Measurements from ENCODE around the gene PLVAP. TPM values are rescaled to one million over a fixed set of nuclear protein-coding genes. Genes with fewer than 3 reads are reported as not detected.

The PLVAP gene
- total and polyA plus RNA-seq, 9 of the 15 experiments (the other 6 are each of a cell fraction or from before 2014, with no cell fraction given), result 0.09 to 0.84 (median 0.51) TPM; not detected in 4

DNA sequence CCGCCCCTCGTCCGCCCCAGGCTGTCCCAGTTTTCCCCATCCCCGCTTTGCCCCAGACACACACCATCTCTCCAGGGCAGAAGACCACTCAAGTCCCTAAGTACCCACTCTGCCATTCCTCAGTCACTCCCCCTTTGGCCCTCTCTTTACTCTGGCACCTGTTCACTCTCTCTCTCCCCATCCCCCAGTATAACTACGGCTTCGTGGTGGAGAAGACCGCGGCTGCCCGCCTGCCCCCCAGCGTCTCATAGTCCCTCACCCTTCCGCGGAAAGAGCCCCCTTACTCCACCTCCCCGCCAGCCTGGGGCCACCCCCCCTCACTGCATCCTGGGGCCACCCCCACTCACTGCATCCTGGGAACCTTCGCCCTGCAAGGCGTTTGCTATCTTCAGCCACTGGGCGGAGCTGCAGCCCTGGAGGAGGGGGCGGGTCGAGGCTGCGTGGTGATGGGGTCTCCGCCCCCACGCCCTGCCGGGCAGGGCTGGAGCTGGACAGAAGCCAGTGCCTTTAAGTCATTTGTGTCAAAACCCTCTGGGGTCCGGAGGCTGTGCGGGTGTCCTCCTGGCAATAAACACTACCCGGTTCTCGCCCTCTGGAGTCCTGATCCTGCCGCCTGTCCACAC lies 47.7 kb upstream of the PLVAP start (continued):
- TF ChIP-seq, protein P1, sequence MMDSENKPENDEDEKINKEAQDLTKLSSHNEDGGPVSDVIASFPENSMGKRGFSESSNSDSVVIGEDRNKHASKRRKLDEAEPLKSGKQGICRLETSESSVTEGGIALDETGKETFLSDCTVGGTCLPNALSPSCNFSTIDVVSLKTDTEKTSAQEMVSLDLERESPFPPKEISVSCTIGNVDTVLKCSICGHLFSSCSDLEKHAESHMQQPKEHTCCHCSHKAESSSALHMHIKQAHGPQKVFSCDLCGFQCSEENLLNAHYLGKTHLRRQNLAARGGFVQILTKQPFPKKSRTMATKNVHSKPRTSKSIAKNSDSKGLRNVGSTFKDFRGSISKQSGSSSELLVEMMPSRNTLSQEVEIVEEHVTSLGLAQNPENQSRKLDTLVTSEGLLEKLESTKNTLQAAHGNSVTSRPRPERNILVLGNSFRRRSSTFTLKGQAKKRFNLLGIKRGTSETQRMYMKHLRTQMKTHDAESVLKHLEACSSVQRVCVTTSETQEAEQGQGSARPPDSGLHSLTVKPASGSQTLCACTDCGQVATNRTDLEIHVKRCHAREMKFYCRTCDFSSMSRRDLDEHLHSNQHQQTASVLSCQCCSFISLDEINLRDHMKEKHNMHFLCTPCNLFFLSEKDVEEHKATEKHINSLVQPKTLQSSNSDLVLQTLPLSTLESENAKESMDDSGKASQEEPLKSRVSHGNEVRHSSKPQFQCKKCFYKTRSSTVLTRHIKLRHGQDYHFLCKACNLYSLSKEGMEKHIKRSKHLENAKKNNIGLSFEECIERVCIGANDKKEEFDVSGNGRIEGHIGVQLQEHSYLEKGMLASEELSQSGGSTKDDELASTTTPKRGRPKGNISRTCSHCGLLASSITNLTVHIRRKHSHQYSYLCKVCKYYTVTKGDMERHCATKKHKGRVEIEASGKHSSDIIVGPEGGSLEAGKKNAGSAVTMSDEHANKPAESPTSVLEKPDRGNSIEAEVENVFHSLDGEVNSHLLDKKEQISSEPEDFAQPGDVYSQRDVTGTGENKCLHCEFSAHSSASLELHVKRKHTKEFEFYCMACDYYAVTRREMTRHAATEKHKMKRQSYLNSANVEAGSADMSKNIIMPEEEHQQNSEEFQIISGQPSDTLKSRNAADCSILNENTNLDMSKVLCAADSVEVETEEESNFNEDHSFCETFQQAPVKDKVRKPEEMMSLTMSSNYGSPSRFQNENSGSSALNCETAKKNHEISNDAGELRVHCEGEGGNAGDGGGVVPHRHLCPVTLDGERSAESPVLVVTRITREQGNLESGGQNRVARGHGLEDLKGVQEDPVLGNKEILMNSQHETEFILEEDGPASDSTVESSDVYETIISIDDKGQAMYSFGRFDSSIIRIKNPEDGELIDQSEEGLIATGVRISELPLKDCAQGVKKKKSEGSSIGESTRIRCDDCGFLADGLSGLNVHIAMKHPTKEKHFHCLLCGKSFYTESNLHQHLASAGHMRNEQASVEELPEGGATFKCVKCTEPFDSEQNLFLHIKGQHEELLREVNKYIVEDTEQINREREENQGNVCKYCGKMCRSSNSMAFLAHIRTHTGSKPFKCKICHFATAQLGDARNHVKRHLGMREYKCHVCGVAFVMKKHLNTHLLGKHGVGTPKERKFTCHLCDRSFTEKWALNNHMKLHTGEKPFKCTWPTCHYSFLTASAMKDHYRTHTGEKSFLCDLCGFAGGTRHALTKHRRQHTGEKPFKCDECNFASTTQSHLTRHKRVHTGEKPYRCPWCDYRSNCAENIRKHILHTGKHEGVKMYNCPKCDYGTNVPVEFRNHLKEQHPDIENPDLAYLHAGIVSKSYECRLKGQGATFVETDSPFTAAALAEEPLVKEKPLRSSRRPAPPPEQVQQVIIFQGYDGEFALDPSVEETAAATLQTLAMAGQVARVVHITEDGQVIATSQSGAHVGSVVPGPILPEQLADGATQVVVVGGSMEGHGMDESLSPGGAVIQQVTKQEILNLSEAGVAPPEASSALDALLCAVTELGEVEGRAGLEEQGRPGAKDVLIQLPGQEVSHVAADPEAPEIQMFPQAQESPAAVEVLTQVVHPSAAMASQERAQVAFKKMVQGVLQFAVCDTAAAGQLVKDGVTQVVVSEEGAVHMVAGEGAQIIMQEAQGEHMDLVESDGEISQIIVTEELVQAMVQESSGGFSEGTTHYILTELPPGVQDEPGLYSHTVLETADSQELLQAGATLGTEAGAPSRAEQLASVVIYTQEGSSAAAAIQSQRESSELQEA (IDR thresholded peaks at IDR 0.05; ENCODE audit: low read depth), result no peak
- TF ChIP-seq, protein P2, sequence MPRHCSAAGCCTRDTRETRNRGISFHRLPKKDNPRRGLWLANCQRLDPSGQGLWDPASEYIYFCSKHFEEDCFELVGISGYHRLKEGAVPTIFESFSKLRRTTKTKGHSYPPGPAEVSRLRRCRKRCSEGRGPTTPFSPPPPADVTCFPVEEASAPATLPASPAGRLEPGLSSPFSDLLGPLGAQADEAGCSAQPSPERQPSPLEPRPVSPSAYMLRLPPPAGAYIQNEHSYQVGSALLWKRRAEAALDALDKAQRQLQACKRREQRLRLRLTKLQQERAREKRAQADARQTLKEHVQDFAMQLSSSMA (CRISPR knock-in tag; IDR thresholded peaks at IDR 0.05), result no peak
- TF ChIP-seq CREB1 (IDR thresholded peaks at IDR 0.05) (0 out of 2 replicates have a peak, but pooled peaks have one; percentile 22), CREB1 (CRISPR knock-in tag; IDR thresholded peaks at IDR 0.05) (no peak), XRCC5 (IDR thresholded peaks at IDR 0.05; ENCODE audit: low read depth, low read length) (0 out of 2 replicates have a peak, but pooled peaks have one; percentile 69), YBX1 (IDR thresholded peaks at IDR 0.05) (no peak), U2AF2 (optimal IDR thresholded peaks at IDR 0.05; ENCODE audit: low read depth, low read length) (no peak), XRCC4 (IDR thresholded peaks at IDR 0.05; ENCODE audit: extremely low read depth, insufficient read depth, insufficient read length) (no peak), HDAC1 (IDR thresholded peaks at IDR 0.05) (0 out of 4 replicates have a peak, but pooled peaks of 1 of the 2 experiments have one; percentile 29), SRSF3 (IDR thresholded peaks at IDR 0.05; ENCODE audit: insufficient read depth, low read length) (no peak), ZBED1 (IDR thresholded peaks at IDR 0.05) (0 out of 2 replicates have a peak, but pooled peaks have one; percentile 23), NFYB (IDR thresholded peaks at IDR 0.05; ENCODE audit: extremely low read depth, insufficient read length) (no peak), MTA2 (IDR thresholded peaks at IDR 0.05; ENCODE audit: low read depth) (no peak), CEBPB (tag; IDR thresholded peaks at IDR 0.05) (no peak), ZNF766 (CRISPR knock-in tag; conservative IDR thresholded peaks at IDR 0.05) (no peak), SMAD4 (CRISPR knock-in tag; conservative IDR thresholded peaks at IDR 0.05) (0 out of 2 replicates have a peak, but pooled peaks have one; percentile 14)
- TF ChIP-seq, protein P3, sequence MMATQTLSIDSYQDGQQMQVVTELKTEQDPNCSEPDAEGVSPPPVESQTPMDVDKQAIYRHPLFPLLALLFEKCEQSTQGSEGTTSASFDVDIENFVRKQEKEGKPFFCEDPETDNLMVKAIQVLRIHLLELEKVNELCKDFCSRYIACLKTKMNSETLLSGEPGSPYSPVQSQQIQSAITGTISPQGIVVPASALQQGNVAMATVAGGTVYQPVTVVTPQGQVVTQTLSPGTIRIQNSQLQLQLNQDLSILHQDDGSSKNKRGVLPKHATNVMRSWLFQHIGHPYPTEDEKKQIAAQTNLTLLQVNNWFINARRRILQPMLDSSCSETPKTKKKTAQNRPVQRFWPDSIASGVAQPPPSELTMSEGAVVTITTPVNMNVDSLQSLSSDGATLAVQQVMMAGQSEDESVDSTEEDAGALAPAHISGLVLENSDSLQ (IDR thresholded peaks at IDR 0.05), result peak; percentile 42; the same call in 1 of the 2 replicates
- TF ChIP-seq, protein P4, sequence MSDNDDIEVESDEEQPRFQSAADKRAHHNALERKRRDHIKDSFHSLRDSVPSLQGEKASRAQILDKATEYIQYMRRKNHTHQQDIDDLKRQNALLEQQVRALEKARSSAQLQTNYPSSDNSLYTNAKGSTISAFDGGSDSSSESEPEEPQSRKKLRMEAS (CRISPR knock-in tag; IDR thresholded peaks at IDR 0.05), result no peak; the same call in 1 of the 2 replicates

Measured in K562 (cell line).